Esophagus squamous epithelium (tissue), 5 donors: Measurements from ENCODE around the gene CEP164. TPM values are rescaled to one million over a fixed set of nuclear protein-coding genes. Genes with fewer than 3 reads are reported as not detected.
"Not testable (repeated sequence)": the region's sequence is repeated elsewhere in the genome, so short reads cannot be mapped to it uniquely, and the experiment has no call there.

Experiments
- DNase-seq: peaks from one replicate; lab custom pipeline; 2025; lab: John Stamatoyannopoulos, UW
- H3K27ac ChIP-seq, 4 donors: fragments of 200-600 bp; sonication (generic); one replicate each; pipeline ENCODE4 v1.5.1; 2016 to 2019; ENCODE audit warnings: mild to moderate bottlenecking in 1 of 4
- H3K27me3 ChIP-seq, 4 donors: fragments of 200-600 bp; sonication (generic); 1 replicate in 3 of 4; 2 replicates in 1 of 4; pipeline versions ENCODE4 v1.5.1 to v1.6.0; 2017 to 2021; ENCODE audit warnings: antibody characterized with exemption in 1 of 4
- H3K36me3 ChIP-seq, 3 donors: fragments of 200-600 bp; sonication (generic); one replicate each; pipeline ENCODE4 v1.5.1; 2016 to 2019
- H3K4me1 ChIP-seq, 3 donors: fragments of 200-600 bp; sonication (generic); one replicate each; pipeline ENCODE4 v1.5.1; 2017 to 2019
- H3K4me3 ChIP-seq, 4 donors: fragments of 200-600 bp; sonication (generic); 1 replicate in 3 of 4; 2 replicates in 1 of 4; pipeline ENCODE4 v1.5.1; 2016 to 2019; ENCODE audit warnings: mild to moderate bottlenecking in 2 of 4, moderate library complexity in 1 of 4
- H3K9me3 ChIP-seq, 3 donors: fragments of 200-600 bp; sonication (generic); one replicate each; pipeline ENCODE4 v1.5.1; 2016 to 2019
- CTCF ChIP-seq, 6 experiments: fragments of 450-650 bp in 4 of 6; fragments of 200-600 bp in 2 of 6; sonication (generic) in 2 of 6; IDR thresholded peaks; one replicate each; pipeline ENCODE4 v1.5.1; 2016 to 2019; ENCODE audit warnings: antibody characterized with exemption in 6 of 6, mild to moderate bottlenecking in 4 of 6, moderate library complexity in 4 of 6
- POLR2A ChIP-seq, 4 donors: fragments of 450-650 bp; IDR thresholded peaks; one replicate each; pipeline ENCODE4 v1.6.1; 2017; ENCODE audit warnings: antibody characterized with exemption in 4 of 4, mild to moderate bottlenecking in 4 of 4, moderate library complexity in 3 of 4
- WGBS, 2 donors: methylation state at CpG; one replicate each; pipeline ENCODE4 v1.1.5; 2018; 5-methylcytosine and 5-hydroxymethylcytosine counted together
- intact Hi-C: fragments of 100-400 bp; cut with DNase I; formaldehyde crosslinking; loops from one replicate; pipeline ENCODE4 v1.15.0; 2022
- total RNA-seq, 4 donors: library from RNA; depleted of rRNA; stranded (reverse); fragments of >200 nt; gene quantifications; one replicate each; pipeline ENCODE4 v1.1.0, GENCODE V29; 2016
- donor health status: DM: yes; HTN: yes; CAD: no.

CEP164 gene
- total RNA-seq, 4 donors from 2014 or later = 7.3 to 20.0 (median 13.0) TPM

GRCh38 chr11:117454564-117454917 is 126.9 kb downstream of the CEP164 start:
- intact Hi-C loops = no loop called here
- WGBS, 2 donors = 82 to 90% methylated on average over 1 of the region's 1 CpG
- TF ChIP-seq CTCF (IDR thresholded peaks at IDR 0.05) (no peak), POLR2A (IDR thresholded peaks at IDR 0.05) (no peak)
- Histone ChIP-seq H3K27me3 (peaks cover 0 to 5% (median 0%) of the 10 kb centered on the region in 4 donors), H3K9me3 (peaks cover 0 to 14% (median 0%) of the 10 kb centered on the region in 3 donors), H3K4me3 (no peak overlapping the region), H3K36me3 (no peaks in the 10 kb centered on the region), H3K27ac (no peak overlapping the region), H3K4me1 (no peaks in the 10 kb centered on the region)
- no peak for DNase-seq

DNA sequence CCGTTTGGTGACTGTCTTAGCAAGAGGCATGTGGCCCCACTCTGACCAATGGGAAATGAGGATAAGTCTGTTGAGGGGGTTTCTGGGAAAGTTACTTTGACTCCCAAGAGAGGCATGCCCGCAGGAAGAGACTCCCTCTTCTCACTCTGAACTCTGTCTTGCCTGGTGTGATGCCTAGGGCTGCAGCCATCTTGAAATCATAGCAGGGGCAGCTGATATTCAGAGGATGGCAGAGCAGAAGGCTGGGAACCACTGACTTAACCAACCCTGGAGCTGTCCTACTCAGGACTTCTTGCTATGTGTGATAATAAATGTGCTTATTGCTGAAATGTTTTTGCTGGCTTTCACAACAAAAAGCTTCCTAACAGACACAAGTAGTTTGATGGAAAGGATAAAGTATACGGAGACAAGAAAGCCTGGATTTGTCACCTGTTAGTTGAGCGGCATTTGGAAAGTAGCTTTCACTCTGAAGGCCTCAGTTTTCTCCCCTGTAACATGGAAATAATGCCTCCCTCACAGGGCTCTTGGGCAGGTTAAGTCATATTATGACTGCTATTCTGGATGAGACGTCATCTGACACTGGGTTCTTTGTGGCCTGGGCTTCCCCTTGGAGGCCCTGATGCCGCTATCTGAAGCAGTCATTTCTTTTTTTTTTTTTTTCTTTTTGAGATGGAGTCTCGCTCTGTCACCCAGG is 128.5 kb downstream of the CEP164 start:
- H3K27ac ChIP-seq = no peak overlapping the region
- no peaks in the 10 kb centered on the region for H3K36me3 ChIP-seq
- DNase-seq = no peak
- whole genome bisulfite sequencing, 2 donors = 70 to 75% methylated on average over 7 of the region's 7 CpGs
- peaks cover 0 to 5% (median 0%) of the 10 kb centered on the region in 4 donors for H3K27me3 ChIP-seq
- TF ChIP-seq POLR2A (IDR thresholded peaks at IDR 0.05) (no peak), CTCF (IDR thresholded peaks at IDR 0.05) (no peak)
- intact Hi-C loops = no loop called here
- no peak overlapping the region for H3K4me3 ChIP-seq
- no peaks in the 10 kb centered on the region for H3K4me1 ChIP-seq
- H3K9me3 ChIP-seq = peaks cover 0 to 14% (median 0%) of the 10 kb centered on the region in 3 donors

- DNase-seq, H3K36me3 ChIP-seq, intact Hi-C loops, H3K4me1 ChIP-seq, H3K4me3 ChIP-seq, H3K27ac ChIP-seq, H3K27me3 ChIP-seq: not testable (repeated sequence)
- H3K9me3 ChIP-seq = peaks cover 0 to 14% (median 0%) of the 10 kb centered on the region in 3 donors
- 64 to 76% methylated on average over 8 of the region's 8 CpGs for WGBS, 2 donors
Observed at GRCh38 chr11:117456721-117457029, 129.0 kb downstream of the CEP164 start.

GRCh38 chr11:117457031-117457785 is 129.6 kb downstream of the CEP164 start:
- Histone ChIP-seq H3K9me3 (peaks cover 0 to 14% (median 0%) of the 10 kb centered on the region in 3 donors), H3K4me3 (no peak overlapping the region), H3K27ac (no peak overlapping the region), H3K27me3 (peaks cover 0 to 5% (median 0%) of the 10 kb centered on the region in 4 donors), H3K4me1 (no peaks in the 10 kb centered on the region), H3K36me3 (no peaks in the 10 kb centered on the region)
- DNase-seq = no peak
- 64 to 76% methylated on average over 10 to 14 of the region's 15 CpGs for WGBS, 2 donors
- intact Hi-C loops = no loop called here
- no peak for TF ChIP-seq POLR2A (IDR thresholded peaks at IDR 0.05)
- TF ChIP-seq CTCF (IDR thresholded peaks at IDR 0.05) = no peak

DNA sequence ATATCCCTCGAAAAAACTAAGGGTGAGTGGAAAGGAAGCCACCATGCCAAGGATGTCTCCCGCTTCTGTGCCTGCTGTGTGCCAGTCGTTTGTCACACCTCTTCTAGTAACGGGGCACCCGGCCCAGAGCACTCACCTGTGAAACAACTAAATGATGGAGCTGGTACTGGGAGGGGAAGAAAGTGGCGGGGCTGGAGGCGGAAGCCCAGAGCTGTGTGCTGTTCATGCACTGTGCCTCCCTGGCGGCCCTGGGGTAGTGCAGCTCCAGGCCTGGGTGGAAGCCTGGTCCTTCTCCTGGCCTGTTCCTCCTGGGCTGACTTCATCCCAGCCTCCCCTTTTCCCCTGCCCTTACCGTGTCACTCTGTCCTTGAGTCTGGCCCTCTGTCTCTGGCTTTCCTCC is 130.2 kb downstream of the CEP164 start:
- Histone ChIP-seq H3K27ac (no peak overlapping the region), H3K4me1 (no peaks in the 10 kb centered on the region), H3K9me3 (peaks cover 0 to 12% (median 0%) of the 10 kb centered on the region in 3 donors), H3K4me3 (no peak overlapping the region), H3K27me3 (peaks cover 0 to 5% (median 0%) of the 10 kb centered on the region in 4 donors), H3K36me3 (no peaks in the 10 kb centered on the region)
- TF ChIP-seq CTCF (IDR thresholded peaks at IDR 0.05) (no peak), POLR2A (IDR thresholded peaks at IDR 0.05) (no peak)
- intact Hi-C loops = no loop called here
- 40 to 71% methylated on average over 2 to 4 of the region's 9 CpGs for WGBS, 2 donors
- DNase-seq = no peak
